Measurements from ENCODE around the gene CFAP20DC. TPM values are rescaled to one million over a fixed set of nuclear protein-coding genes. Genes with fewer than 3 reads are reported as not detected.

CFAP20DC gene
- total and polyA plus RNA-seq, 11 donors: 0.07 to 0.27 (median 0.11) TPM; not detected in 5

DNA sequence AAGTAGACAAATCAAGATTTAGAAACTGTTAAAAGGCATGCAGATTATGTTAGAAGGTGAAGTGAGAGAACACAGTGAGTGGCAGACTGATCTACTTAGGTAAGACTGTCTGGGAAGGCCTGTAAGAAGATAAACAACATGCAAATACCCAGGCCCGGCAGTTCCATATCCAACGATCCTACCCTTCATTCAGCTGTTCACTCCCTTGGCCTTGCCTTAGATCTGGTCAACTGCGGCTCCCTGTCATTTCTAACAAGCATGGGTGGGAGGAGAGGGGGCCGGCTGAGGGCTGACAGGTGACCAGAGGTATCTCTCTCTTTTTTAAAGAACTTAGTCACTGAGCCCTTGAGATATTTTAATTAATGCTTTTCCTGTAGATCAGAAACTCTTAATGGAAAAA, 298.6 kb downstream of the CFAP20DC start:
- Histone ChIP-seq H3K4me3 (no peak overlapping the region), H3K9me3 (no peaks in the 10 kb centered on the region), H3K27ac (no peak overlapping the region), H3K27me3 (no peaks in the 10 kb centered on the region), H3K4me1 (no peaks in the 10 kb centered on the region), H3K36me3 (no peaks in the 10 kb centered on the region)
- intact Hi-C loops (cut with DNase I): no loop called here
- DNase-seq (no peak), ATAC-seq (no peak)
- WGBS, 4 donors: 40 to 50% (median 44%) methylated on average over 4 of the region's 4 CpGs
- TF ChIP-seq, protein P1, sequence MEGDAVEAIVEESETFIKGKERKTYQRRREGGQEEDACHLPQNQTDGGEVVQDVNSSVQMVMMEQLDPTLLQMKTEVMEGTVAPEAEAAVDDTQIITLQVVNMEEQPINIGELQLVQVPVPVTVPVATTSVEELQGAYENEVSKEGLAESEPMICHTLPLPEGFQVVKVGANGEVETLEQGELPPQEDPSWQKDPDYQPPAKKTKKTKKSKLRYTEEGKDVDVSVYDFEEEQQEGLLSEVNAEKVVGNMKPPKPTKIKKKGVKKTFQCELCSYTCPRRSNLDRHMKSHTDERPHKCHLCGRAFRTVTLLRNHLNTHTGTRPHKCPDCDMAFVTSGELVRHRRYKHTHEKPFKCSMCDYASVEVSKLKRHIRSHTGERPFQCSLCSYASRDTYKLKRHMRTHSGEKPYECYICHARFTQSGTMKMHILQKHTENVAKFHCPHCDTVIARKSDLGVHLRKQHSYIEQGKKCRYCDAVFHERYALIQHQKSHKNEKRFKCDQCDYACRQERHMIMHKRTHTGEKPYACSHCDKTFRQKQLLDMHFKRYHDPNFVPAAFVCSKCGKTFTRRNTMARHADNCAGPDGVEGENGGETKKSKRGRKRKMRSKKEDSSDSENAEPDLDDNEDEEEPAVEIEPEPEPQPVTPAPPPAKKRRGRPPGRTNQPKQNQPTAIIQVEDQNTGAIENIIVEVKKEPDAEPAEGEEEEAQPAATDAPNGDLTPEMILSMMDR (IDR thresholded peaks at IDR 0.05): no peak
- TF ChIP-seq POLR2A (IDR thresholded peaks at IDR 0.05): no peak

GRCh38 chr3:58749948-58750347, 299.9 kb downstream of the CFAP20DC start:
- H3K36me3 ChIP-seq: no peaks in the 10 kb centered on the region
- no peak for ATAC-seq
- no peaks in the 10 kb centered on the region for H3K27me3 ChIP-seq
- intact Hi-C loops (cut with DNase I): no loop called here
- H3K27ac ChIP-seq: no peak overlapping the region
- H3K4me1 ChIP-seq: no peaks in the 10 kb centered on the region
- H3K9me3 ChIP-seq: no peaks in the 10 kb centered on the region
- TF ChIP-seq POLR2A (IDR thresholded peaks at IDR 0.05): no peak
- TF ChIP-seq, protein P1 (IDR thresholded peaks at IDR 0.05): no peak
- 62 to 68% (median 65%) methylated on average over 3 of the region's 3 CpGs for WGBS, 4 donors
- no peak overlapping the region for H3K4me3 ChIP-seq
- no peak for DNase-seq

- H3K27ac ChIP-seq: no peak overlapping the region
- intact Hi-C loops (cut with DNase I): no loop called here
- DNase-seq (no peak), ATAC-seq (no peak)
- TF ChIP-seq, protein P1 (IDR thresholded peaks at IDR 0.05): no peak
- no peak for TF ChIP-seq POLR2A (IDR thresholded peaks at IDR 0.05)
- H3K4me1 ChIP-seq: no peaks in the 10 kb centered on the region
- H3K4me3 ChIP-seq: no peak overlapping the region
- WGBS, 4 donors: 16 to 30% (median 20%) methylated on average over 4 of the region's 4 CpGs
- no peaks in the 10 kb centered on the region for H3K9me3 ChIP-seq
- H3K36me3 ChIP-seq: no peaks in the 10 kb centered on the region
- H3K27me3 ChIP-seq: no peaks in the 10 kb centered on the region
Observed at GRCh38 chr3:58748024-58748423, 301.8 kb downstream of the CFAP20DC start.

GRCh38 chr3:58746758-58747157, 303.1 kb downstream of the CFAP20DC start:
- DNase-seq: no peak
- H3K36me3 ChIP-seq: no peaks in the 10 kb centered on the region
- no peaks in the 10 kb centered on the region for H3K4me1 ChIP-seq
- intact Hi-C loops (cut with DNase I): no loop called here
- WGBS, 4 donors: 87 to 94% (median 93%) methylated on average over 3 of the region's 3 CpGs
- ATAC-seq: no peak
- TF ChIP-seq, protein P1 (IDR thresholded peaks at IDR 0.05): no peak
- TF ChIP-seq POLR2A (IDR thresholded peaks at IDR 0.05): no peak
- no peaks in the 10 kb centered on the region for H3K9me3 ChIP-seq
- H3K4me3 ChIP-seq: no peak overlapping the region
- H3K27me3 ChIP-seq: no peaks in the 10 kb centered on the region
- no peak overlapping the region for H3K27ac ChIP-seq
